K562 (cell line): ENCODE results near the gene NOL11. TPM values are rescaled to one million over a fixed set of nuclear protein-coding genes. Genes with fewer than 3 reads are reported as not detected.

ENCODE experiments used
- GATA2 ChIP-seq: sonication (generic); formaldehyde crosslinking; IDR thresholded peaks from 2 replicates; pipeline ENCODE4 v1.4.0; 2020; ENCODE audit warnings: mild to moderate bottlenecking, missing genetic modification reagents
- HCFC1 ChIP-seq: IDR thresholded peaks from 2 replicates; pipeline ENCODE4 v1.6.1; 2012; ENCODE audit warnings: low read depth, low read length, improper control_type of control experiment
- JUNB ChIP-seq: fragments of 450-650 bp; formaldehyde crosslinking; conservative IDR thresholded peaks from 2 replicates; pipeline ENCODE4 v1.4.0; 2020; ENCODE audit warnings: mild to moderate bottlenecking
- NELFE ChIP-seq: IDR thresholded peaks from 2 replicates; pipeline ENCODE4 v1.6.1; 2011; ENCODE audit warnings: mild to moderate bottlenecking; ENCODE audit not compliant: insufficient read depth, insufficient read length
- NR1H2 ChIP-seq: sonication (generic); formaldehyde crosslinking; IDR thresholded peaks from 2 replicates; pipeline ENCODE4 v1.4.0; 2020; ENCODE audit warnings: mild to moderate bottlenecking, missing genetic modification reagents
- SMAD1 ChIP-seq: fragments of 150-350 bp; IDR thresholded peaks from 2 replicates; pipeline ENCODE4 v1.6.1; 2014; ENCODE audit warnings: low read length, low read depth; ENCODE audit not compliant: partially characterized antibody
- SMARCA4 ChIP-seq: fragments of 450-650 bp; IDR thresholded peaks from 2 replicates; pipeline ENCODE4 v1.6.1; 2016
- SRSF3 ChIP-seq: fragments of 200-400 bp; formaldehyde crosslinking; IDR thresholded peaks from 2 replicates; pipeline ENCODE4 v1.6.1; 2016; ENCODE audit warnings: mild to moderate bottlenecking, low read length, moderate library complexity; ENCODE audit not compliant: insufficient read depth
- XRCC5 ChIP-seq: fragments of 200-400 bp; formaldehyde crosslinking; IDR thresholded peaks from 2 replicates; pipeline ENCODE4 v1.6.1; 2017; ENCODE audit warnings: low read depth, mild to moderate bottlenecking, low read length
- polyA plus RNA-seq, 8 experiments: library from polyadenylated mRNA; depleted of rRNA in 4 of 8; stranded (reverse) in 5 of 8; unstranded in 3 of 8; fragments of >200 nt; fragmentation: Nextera tagmentation in 2 of 8; fragmentation: Illumina TruSeq in 1 of 8; extraction: Ambion mirVana in 2 of 8; extraction: Trizol in 1 of 8; gene quantifications; 2 replicates each; pipeline versions ENCODE4 v1.2.1 to v1.2.3, GENCODE V29; 2011 to 2014; ENCODE audit warnings: inconsistent platforms in 1 of 8, missing spikeins in 1 of 8
- total RNA-seq, 7 experiments: library from RNA; depleted of rRNA in 6 of 7; stranded (reverse); fragments of >200 nt in 6 of 7; fragmentation: Illumina TruSeq in 2 of 7; extraction: Trizol in 2 of 7; gene quantifications; 2 replicates each; pipeline versions ENCODE4 v1.2.1 to v1.2.3, GENCODE V29; 2011 to 2021; ENCODE audit warnings: low replicate concordance in 1 of 7
- TF ChIP-seq, protein P1 (sequence below), 2 experiments: fragments of 450-650 bp; formaldehyde crosslinking in 1 of 2; IDR thresholded peaks; 2 replicates each; pipeline versions ENCODE4 v1.4.0 to v1.6.1; 2014 to 2020; ENCODE audit warnings: mild to moderate bottlenecking in 2 of 2, borderline replicate concordance in 1 of 2, low read depth in 1 of 2
- TF ChIP-seq, protein P2 (sequence below): fragments of 250-450 bp; sonication (Bioruptor Pico); IDR thresholded peaks from 2 replicates; pipeline ENCODE4 v1.9.0; 2021; ENCODE audit warnings: mild to moderate bottlenecking, inconsistent platforms
- TF ChIP-seq, protein P3 (sequence below): fragments of 450-650 bp; IDR thresholded peaks from 2 replicates; pipeline ENCODE4 v1.6.1; 2014; ENCODE audit warnings: low read depth, mild to moderate bottlenecking, moderate library complexity, borderline replicate concordance
- TF ChIP-seq, protein P4 (sequence below): fragments of 450-650 bp; formaldehyde crosslinking; IDR thresholded peaks from 2 replicates; pipeline ENCODE4 v1.4.0; 2020; ENCODE audit warnings: mild to moderate bottlenecking, moderate library complexity

Gene NOL11
- total and polyA plus RNA-seq, 9 of the 15 experiments (the other 6 are each of a cell fraction or from before 2014, with no cell fraction given): 61.1 to 175 (median 121) TPM

DNA sequence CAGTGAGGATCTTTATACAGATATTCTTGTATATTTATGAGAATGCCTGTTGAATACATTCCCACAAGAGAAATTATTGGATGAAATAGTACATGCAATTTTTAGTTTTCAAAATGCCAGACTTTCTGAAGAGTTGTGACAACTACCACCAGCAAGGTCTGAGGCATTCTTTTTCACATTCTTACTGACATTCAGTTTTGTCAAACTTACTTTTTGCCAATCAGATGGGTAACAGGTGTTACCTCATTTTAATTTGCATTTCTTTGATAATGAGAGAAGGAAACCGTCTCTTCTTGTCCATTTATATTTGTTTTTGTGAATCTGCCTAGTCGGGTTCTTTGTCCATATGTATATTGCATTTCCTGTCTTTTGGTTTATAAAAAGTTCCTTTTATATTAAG lies 24.3 kb downstream of the NOL11 start (continued):
- TF ChIP-seq, protein P1, sequence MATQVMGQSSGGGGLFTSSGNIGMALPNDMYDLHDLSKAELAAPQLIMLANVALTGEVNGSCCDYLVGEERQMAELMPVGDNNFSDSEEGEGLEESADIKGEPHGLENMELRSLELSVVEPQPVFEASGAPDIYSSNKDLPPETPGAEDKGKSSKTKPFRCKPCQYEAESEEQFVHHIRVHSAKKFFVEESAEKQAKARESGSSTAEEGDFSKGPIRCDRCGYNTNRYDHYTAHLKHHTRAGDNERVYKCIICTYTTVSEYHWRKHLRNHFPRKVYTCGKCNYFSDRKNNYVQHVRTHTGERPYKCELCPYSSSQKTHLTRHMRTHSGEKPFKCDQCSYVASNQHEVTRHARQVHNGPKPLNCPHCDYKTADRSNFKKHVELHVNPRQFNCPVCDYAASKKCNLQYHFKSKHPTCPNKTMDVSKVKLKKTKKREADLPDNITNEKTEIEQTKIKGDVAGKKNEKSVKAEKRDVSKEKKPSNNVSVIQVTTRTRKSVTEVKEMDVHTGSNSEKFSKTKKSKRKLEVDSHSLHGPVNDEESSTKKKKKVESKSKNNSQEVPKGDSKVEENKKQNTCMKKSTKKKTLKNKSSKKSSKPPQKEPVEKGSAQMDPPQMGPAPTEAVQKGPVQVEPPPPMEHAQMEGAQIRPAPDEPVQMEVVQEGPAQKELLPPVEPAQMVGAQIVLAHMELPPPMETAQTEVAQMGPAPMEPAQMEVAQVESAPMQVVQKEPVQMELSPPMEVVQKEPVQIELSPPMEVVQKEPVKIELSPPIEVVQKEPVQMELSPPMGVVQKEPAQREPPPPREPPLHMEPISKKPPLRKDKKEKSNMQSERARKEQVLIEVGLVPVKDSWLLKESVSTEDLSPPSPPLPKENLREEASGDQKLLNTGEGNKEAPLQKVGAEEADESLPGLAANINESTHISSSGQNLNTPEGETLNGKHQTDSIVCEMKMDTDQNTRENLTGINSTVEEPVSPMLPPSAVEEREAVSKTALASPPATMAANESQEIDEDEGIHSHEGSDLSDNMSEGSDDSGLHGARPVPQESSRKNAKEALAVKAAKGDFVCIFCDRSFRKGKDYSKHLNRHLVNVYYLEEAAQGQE (IDR thresholded peaks at IDR 0.05; ENCODE audit: borderline replicate concordance): no peak
- TF ChIP-seq, protein P1 (CRISPR knock-in tag; IDR thresholded peaks at IDR 0.05; ENCODE audit: low read depth): no peak
- TF ChIP-seq, protein P2, sequence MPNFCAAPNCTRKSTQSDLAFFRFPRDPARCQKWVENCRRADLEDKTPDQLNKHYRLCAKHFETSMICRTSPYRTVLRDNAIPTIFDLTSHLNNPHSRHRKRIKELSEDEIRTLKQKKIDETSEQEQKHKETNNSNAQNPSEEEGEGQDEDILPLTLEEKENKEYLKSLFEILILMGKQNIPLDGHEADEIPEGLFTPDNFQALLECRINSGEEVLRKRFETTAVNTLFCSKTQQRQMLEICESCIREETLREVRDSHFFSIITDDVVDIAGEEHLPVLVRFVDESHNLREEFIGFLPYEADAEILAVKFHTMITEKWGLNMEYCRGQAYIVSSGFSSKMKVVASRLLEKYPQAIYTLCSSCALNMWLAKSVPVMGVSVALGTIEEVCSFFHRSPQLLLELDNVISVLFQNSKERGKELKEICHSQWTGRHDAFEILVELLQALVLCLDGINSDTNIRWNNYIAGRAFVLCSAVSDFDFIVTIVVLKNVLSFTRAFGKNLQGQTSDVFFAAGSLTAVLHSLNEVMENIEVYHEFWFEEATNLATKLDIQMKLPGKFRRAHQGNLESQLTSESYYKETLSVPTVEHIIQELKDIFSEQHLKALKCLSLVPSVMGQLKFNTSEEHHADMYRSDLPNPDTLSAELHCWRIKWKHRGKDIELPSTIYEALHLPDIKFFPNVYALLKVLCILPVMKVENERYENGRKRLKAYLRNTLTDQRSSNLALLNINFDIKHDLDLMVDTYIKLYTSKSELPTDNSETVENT (CRISPR knock-in tag): no peak
- TF ChIP-seq JUNB (CRISPR knock-in tag): no peak
- no peak for TF ChIP-seq GATA2
- TF ChIP-seq SRSF3: no peak
- no peak for TF ChIP-seq NR1H2 (CRISPR knock-in tag)
- no peak for TF ChIP-seq SMARCA4
- TF ChIP-seq NELFE: no peak
- TF ChIP-seq SMAD1: no peak
- TF ChIP-seq HCFC1: no peak
- no peak for TF ChIP-seq XRCC5
- TF ChIP-seq, protein P3, sequence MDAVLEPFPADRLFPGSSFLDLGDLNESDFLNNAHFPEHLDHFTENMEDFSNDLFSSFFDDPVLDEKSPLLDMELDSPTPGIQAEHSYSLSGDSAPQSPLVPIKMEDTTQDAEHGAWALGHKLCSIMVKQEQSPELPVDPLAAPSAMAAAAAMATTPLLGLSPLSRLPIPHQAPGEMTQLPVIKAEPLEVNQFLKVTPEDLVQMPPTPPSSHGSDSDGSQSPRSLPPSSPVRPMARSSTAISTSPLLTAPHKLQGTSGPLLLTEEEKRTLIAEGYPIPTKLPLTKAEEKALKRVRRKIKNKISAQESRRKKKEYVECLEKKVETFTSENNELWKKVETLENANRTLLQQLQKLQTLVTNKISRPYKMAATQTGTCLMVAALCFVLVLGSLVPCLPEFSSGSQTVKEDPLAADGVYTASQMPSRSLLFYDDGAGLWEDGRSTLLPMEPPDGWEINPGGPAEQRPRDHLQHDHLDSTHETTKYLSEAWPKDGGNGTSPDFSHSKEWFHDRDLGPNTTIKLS: no peak
- TF ChIP-seq, protein P4, sequence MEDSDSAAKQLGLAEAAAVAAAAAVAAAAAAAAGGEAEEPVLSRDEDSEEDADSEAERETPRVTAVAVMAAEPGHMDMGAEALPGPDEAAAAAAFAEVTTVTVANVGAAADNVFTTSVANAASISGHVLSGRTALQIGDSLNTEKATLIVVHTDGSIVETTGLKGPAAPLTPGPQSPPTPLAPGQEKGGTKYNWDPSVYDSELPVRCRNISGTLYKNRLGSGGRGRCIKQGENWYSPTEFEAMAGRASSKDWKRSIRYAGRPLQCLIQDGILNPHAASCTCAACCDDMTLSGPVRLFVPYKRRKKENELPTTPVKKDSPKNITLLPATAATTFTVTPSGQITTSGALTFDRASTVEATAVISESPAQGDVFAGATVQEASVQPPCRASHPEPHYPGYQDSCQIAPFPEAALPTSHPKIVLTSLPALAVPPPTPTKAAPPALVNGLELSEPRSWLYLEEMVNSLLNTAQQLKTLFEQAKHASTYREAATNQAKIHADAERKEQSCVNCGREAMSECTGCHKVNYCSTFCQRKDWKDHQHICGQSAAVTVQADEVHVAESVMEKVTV (CRISPR knock-in tag): no peak
